HEK293 (cell line): ENCODE measurements around the gene FAM181B.

Experiments
- CTCF ChIA-PET: fragments of 350-600 bp; formaldehyde crosslinking; extraction: SDS; loops from one replicate; lab custom pipeline; 2021; ENCODE audit warnings: antibody characterized with exemption; lab: Yijun Ruan, JAX
- POLR2A ChIA-PET: fragments of 300-600 bp; formaldehyde crosslinking; extraction: SDS; loops from one replicate; lab custom pipeline; 2020; ENCODE audit warnings: antibody characterized with exemption, inconsistent platforms; lab: Yijun Ruan, JAX
- H3K27ac ChIP-seq: fragments of 200-500 bp; sonication (Bioruptor generic); 2 replicates; pipeline ENCODE4 v1.5.1; 2014; ENCODE audit warnings: low read depth, low read length, control low read depth, inconsistent platforms; ENCODE audit errors: extremely low read depth
- H3K36me3 ChIP-seq, 2 experiments: fragments of 200-500 bp in 1 of 2; sonication (Bioruptor generic) in 1 of 2; 1 replicate in 1 of 2; 2 replicates in 1 of 2; pipeline ENCODE4 v1.5.1; 2014 to 2017; ENCODE audit warnings: inconsistent platforms in 2 of 2, low read length in 2 of 2; ENCODE audit not compliant: control insufficient read depth in 2 of 2, insufficient read depth in 1 of 2
- H3K4me1 ChIP-seq: fragments of 200-500 bp; sonication (Bioruptor generic); 2 replicates; pipeline ENCODE4 v1.5.1; 2014; ENCODE audit warnings: mild to moderate bottlenecking, low read length, inconsistent platforms; ENCODE audit not compliant: control insufficient read depth, insufficient read depth
- H3K4me3 ChIP-seq: 2 replicates; pipeline ENCODE4 v1.5.1; 2011; ENCODE audit warnings: low read depth, mild to moderate bottlenecking, control low read depth, low read length, moderate library complexity
- H3K9me3 ChIP-seq: fragments of 200-500 bp; sonication (Bioruptor generic); 2 replicates; pipeline ENCODE4 v1.5.1; 2014; ENCODE audit warnings: low read depth, low read length, inconsistent platforms; ENCODE audit not compliant: control insufficient read depth, insufficient read depth
- BCL11B ChIP-seq: fragments of 450-650 bp; formaldehyde crosslinking; IDR thresholded peaks from 2 replicates; pipeline ENCODE4 v1.5.1; 2016; ENCODE audit warnings: low read depth, missing biosample characterization, missing genetic modification characterization
- GLIS2 ChIP-seq: fragments of 450-650 bp; formaldehyde crosslinking; IDR thresholded peaks from 2 replicates; pipeline ENCODE4 v1.5.1; 2016; ENCODE audit warnings: missing biosample characterization, missing genetic modification characterization
- HOXD13 ChIP-seq: sonication (generic); formaldehyde crosslinking; IDR thresholded peaks from 2 replicates; pipeline ENCODE4 v1.8.0; 2022; ENCODE audit warnings: missing genetic modification reagents, borderline replicate concordance
- KLF10 ChIP-seq: fragments of 450-650 bp; IDR thresholded peaks from 2 replicates; pipeline ENCODE4 v1.5.1; 2018; ENCODE audit warnings: missing biosample characterization, mild to moderate bottlenecking, missing genetic modification characterization
- SP7 ChIP-seq: fragments of 450-650 bp; formaldehyde crosslinking; IDR thresholded peaks from 2 replicates; pipeline ENCODE4 v1.5.1; 2016; ENCODE audit warnings: missing biosample characterization, missing genetic modification characterization
- ZBTB1 ChIP-seq: fragments of 450-650 bp; formaldehyde crosslinking; IDR thresholded peaks from 2 replicates; pipeline ENCODE4 v1.5.1; 2016; ENCODE audit warnings: missing biosample characterization, missing genetic modification characterization
- ZBTB48 ChIP-seq: fragments of 450-650 bp; formaldehyde crosslinking; IDR thresholded peaks from 2 replicates; pipeline ENCODE4 v1.5.1; 2016; ENCODE audit warnings: missing biosample characterization, missing genetic modification characterization
- ZNF10 ChIP-seq: fragments of 450-650 bp; formaldehyde crosslinking; IDR thresholded peaks from 2 replicates; pipeline ENCODE4 v1.5.1; 2017; ENCODE audit warnings: missing biosample characterization, missing genetic modification characterization
- ZNF132 ChIP-seq: fragments of 450-650 bp; formaldehyde crosslinking; IDR thresholded peaks from 2 replicates; pipeline ENCODE4 v1.5.1; 2017; ENCODE audit warnings: missing biosample characterization, missing genetic modification characterization, borderline replicate concordance
- ZNF169 ChIP-seq: fragments of 450-650 bp; formaldehyde crosslinking; IDR thresholded peaks from 2 replicates; pipeline ENCODE4 v1.5.1; 2016; ENCODE audit warnings: missing biosample characterization, missing genetic modification characterization
- ZNF19 ChIP-seq: fragments of 450-650 bp; formaldehyde crosslinking; IDR thresholded peaks from 2 replicates; pipeline ENCODE4; 2016; ENCODE audit warnings: missing biosample characterization, missing genetic modification characterization, low read depth
- ZNF23 ChIP-seq: fragments of 450-650 bp; formaldehyde crosslinking; IDR thresholded peaks from 2 replicates; pipeline ENCODE4 v1.5.1; 2016; ENCODE audit warnings: missing biosample characterization, missing genetic modification characterization, borderline replicate concordance
- ZNF24 ChIP-seq: fragments of 450-650 bp; formaldehyde crosslinking; IDR thresholded peaks from 2 replicates; pipeline ENCODE4 v1.5.1; 2016; ENCODE audit warnings: missing biosample characterization, missing genetic modification characterization
- ZNF391 ChIP-seq: fragments of 450-650 bp; formaldehyde crosslinking; IDR thresholded peaks from 2 replicates; pipeline ENCODE4 v1.5.1; 2016; ENCODE audit warnings: low read depth, missing biosample characterization, missing genetic modification characterization, borderline replicate concordance
- ZNF561 ChIP-seq: fragments of 450-650 bp; IDR thresholded peaks from 2 replicates; pipeline ENCODE4 v1.5.1; 2018; ENCODE audit warnings: missing biosample characterization, missing genetic modification characterization, borderline replicate concordance
- ZNF571 ChIP-seq: fragments of 450-650 bp; formaldehyde crosslinking; IDR thresholded peaks from 2 replicates; pipeline ENCODE4 v1.5.0; 2017; ENCODE audit warnings: missing biosample characterization, missing genetic modification characterization
- ZNF623 ChIP-seq: fragments of 450-650 bp; formaldehyde crosslinking; IDR thresholded peaks from 2 replicates; pipeline ENCODE4 v1.5.1; 2016; ENCODE audit warnings: missing biosample characterization, missing genetic modification characterization
- ZNF624 ChIP-seq: fragments of 450-650 bp; formaldehyde crosslinking; IDR thresholded peaks from 2 replicates; pipeline ENCODE4 v1.5.1; 2017; ENCODE audit warnings: missing biosample characterization, missing genetic modification characterization
- ZNF629 ChIP-seq: fragments of 450-650 bp; formaldehyde crosslinking; IDR thresholded peaks from 2 replicates; pipeline ENCODE4 v1.5.1; 2017; ENCODE audit warnings: missing biosample characterization, missing genetic modification characterization
- ZNF791 ChIP-seq: fragments of 450-650 bp; formaldehyde crosslinking; IDR thresholded peaks from 2 replicates; pipeline ENCODE4 v1.5.1; 2016; ENCODE audit warnings: missing biosample characterization, missing genetic modification characterization
- ZSCAN16 ChIP-seq: fragments of 450-650 bp; formaldehyde crosslinking; IDR thresholded peaks from 2 replicates; pipeline ENCODE4 v1.5.1; 2016; ENCODE audit warnings: missing biosample characterization, missing genetic modification characterization
- TF ChIP-seq, protein P1 (sequence below): fragments of 450-650 bp; formaldehyde crosslinking; IDR thresholded peaks from 2 replicates; pipeline ENCODE4 v1.5.1; 2016; ENCODE audit warnings: missing biosample characterization, missing genetic modification characterization
- TF ChIP-seq, protein P2 (sequence below): fragments of 450-650 bp; formaldehyde crosslinking; IDR thresholded peaks from 2 replicates; pipeline ENCODE4 v1.5.1; 2016; ENCODE audit warnings: missing biosample characterization, missing genetic modification characterization, low read depth
- TF ChIP-seq, protein P3 (sequence below): fragments of 450-650 bp; formaldehyde crosslinking; IDR thresholded peaks from 2 replicates; pipeline ENCODE4 v1.5.1; 2016; ENCODE audit warnings: missing biosample characterization, missing genetic modification characterization
- TF ChIP-seq, protein P4 (sequence below): fragments of 450-650 bp; formaldehyde crosslinking; IDR thresholded peaks from 2 replicates; pipeline ENCODE4 v1.5.1; 2016; ENCODE audit warnings: missing biosample characterization, missing genetic modification characterization

Gene FAM181B

DNA sequence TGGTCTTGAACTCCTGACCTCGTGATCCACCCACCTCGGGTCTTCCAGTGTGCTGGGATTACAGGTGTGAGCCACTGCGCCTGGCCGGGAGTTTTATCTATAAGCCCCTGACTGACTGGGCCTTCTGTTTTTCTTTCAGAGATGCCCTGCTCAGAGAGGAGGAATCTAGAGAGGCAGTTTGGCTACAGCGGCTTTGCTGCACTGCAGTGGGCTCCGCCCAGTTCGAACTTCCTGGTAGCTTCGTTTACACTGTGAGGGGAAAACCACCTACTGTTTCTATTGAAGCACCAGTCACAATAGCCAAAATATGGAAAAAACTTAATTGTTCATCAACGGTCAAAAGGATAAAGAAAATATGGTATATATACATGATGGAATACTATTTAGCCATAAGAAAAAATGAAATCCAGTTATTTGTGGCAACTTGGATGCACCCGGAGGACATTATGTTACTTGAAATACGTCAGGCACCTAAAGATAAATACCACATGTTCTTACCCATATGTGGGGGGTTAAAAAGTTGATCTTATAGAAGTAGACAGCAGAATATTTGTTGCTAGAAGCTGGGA, 31.9 kb upstream of the FAM181B start:
- Histone ChIP-seq H3K4me1 (no peaks in the 10 kb centered on the region), H3K36me3 (no peaks in the 10 kb centered on the region), H3K27ac (no peak overlapping the region), H3K4me3 (no peak overlapping the region), H3K9me3 (no peaks in the 10 kb centered on the region)
- ChIA-PET CTCF (no interaction called here), POLR2A (no interaction called here)
- TF ChIP-seq, protein P1, sequence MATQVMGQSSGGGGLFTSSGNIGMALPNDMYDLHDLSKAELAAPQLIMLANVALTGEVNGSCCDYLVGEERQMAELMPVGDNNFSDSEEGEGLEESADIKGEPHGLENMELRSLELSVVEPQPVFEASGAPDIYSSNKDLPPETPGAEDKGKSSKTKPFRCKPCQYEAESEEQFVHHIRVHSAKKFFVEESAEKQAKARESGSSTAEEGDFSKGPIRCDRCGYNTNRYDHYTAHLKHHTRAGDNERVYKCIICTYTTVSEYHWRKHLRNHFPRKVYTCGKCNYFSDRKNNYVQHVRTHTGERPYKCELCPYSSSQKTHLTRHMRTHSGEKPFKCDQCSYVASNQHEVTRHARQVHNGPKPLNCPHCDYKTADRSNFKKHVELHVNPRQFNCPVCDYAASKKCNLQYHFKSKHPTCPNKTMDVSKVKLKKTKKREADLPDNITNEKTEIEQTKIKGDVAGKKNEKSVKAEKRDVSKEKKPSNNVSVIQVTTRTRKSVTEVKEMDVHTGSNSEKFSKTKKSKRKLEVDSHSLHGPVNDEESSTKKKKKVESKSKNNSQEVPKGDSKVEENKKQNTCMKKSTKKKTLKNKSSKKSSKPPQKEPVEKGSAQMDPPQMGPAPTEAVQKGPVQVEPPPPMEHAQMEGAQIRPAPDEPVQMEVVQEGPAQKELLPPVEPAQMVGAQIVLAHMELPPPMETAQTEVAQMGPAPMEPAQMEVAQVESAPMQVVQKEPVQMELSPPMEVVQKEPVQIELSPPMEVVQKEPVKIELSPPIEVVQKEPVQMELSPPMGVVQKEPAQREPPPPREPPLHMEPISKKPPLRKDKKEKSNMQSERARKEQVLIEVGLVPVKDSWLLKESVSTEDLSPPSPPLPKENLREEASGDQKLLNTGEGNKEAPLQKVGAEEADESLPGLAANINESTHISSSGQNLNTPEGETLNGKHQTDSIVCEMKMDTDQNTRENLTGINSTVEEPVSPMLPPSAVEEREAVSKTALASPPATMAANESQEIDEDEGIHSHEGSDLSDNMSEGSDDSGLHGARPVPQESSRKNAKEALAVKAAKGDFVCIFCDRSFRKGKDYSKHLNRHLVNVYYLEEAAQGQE: no peak
- TF ChIP-seq ZNF169 (tag by site-specific recombination) (no peak), ZNF624 (tag by site-specific recombination) (no peak), ZNF132 (tag by site-specific recombination) (no peak)

DNA sequence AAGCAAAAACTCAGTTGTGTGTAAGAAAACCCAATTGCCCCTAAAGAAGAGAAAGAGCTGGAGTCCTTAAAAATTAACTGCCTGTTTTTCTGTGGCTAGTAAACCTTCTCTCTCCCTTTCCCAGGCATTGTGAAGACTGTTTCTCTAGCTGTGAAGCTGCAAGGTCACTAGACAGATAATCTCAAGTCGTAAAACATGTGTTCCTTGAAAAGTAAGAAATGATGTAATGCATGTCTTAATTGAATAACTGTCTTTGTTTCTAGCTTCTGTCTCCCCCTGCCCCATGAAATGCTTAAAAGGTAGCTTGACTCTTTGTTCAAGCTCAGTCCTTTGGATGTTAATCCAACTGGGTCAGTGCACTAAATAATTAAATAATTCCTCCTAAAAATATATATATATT, 29.5 kb upstream of the FAM181B start:
- no peaks in the 10 kb centered on the region for H3K36me3 ChIP-seq
- no peak overlapping the region for H3K4me3 ChIP-seq
- POLR2A ChIA-PET: no interaction called here
- H3K27ac ChIP-seq: no peak overlapping the region
- no peaks in the 10 kb centered on the region for H3K4me1 ChIP-seq
- TF ChIP-seq GLIS2 (tag by site-specific recombination) (no peak), ZSCAN16 (no peak), ZNF629 (tag by site-specific recombination) (no peak), KLF10 (no peak), BCL11B (no peak)
- TF ChIP-seq, protein P2, sequence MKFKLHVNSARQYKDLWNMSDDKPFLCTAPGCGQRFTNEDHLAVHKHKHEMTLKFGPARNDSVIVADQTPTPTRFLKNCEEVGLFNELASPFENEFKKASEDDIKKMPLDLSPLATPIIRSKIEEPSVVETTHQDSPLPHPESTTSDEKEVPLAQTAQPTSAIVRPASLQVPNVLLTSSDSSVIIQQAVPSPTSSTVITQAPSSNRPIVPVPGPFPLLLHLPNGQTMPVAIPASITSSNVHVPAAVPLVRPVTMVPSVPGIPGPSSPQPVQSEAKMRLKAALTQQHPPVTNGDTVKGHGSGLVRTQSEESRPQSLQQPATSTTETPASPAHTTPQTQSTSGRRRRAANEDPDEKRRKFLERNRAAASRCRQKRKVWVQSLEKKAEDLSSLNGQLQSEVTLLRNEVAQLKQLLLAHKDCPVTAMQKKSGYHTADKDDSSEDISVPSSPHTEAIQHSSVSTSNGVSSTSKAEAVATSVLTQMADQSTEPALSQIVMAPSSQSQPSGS (tag by site-specific recombination): 0 out of 2 replicates have a peak, but pooled peaks have one; percentile 22
- CTCF ChIA-PET: interaction anchor here (0.7 to 1.2 kb wide), 4 partner anchors 11 to 105 kb away, joined by 3 to 6 read pairs (median 6); no protein-coding TSS in a partner anchor
- no peaks in the 10 kb centered on the region for H3K9me3 ChIP-seq

DNA sequence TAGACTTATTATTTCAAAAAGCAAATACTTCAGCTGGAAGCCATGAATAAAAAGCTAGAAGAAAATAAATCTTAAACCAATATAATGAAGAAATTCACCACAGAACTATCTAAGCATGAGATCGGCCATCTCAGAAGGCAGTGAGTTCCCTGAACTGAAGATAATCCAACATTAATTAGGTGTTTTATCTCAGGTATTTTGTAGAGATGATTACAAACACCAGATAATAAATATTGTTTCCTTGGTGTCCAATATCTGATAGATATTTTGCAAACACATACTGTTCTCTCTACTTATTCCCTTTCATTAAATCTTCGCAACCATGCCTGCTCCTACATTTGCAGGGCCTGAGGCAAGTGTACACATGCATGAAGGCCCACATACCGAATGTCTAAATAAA, 26.0 kb upstream of the FAM181B start:
- ChIA-PET CTCF (interaction anchor here (0.5 kb wide), 1 partner anchor 106 kb away, joined by 4 read pairs; no protein-coding TSS in a partner anchor), POLR2A (no interaction called here)
- no peaks in the 10 kb centered on the region for H3K36me3 ChIP-seq
- no peaks in the 10 kb centered on the region for H3K4me1 ChIP-seq
- H3K9me3 ChIP-seq: no peaks in the 10 kb centered on the region
- H3K27ac ChIP-seq: no peak overlapping the region
- no peak overlapping the region for H3K4me3 ChIP-seq
- TF ChIP-seq ZNF10 (tag by site-specific recombination) (no peak), ZNF791 (tag by site-specific recombination) (no peak), ZNF571 (tag by site-specific recombination) (no peak), KLF10 (no peak), ZBTB48 (tag by site-specific recombination) (no peak), HOXD13 (CRISPR knock-in tag) (no peak), ZBTB1 (no peak), ZNF623 (no peak), ZNF23 (tag by site-specific recombination) (no peak), ZNF19 (tag by site-specific recombination) (no peak), ZNF24 (tag by site-specific recombination) (no peak), ZNF391 (tag by site-specific recombination) (no peak), SP7 (tag by site-specific recombination) (no peak), ZNF561 (no peak)
- TF ChIP-seq, protein P3, sequence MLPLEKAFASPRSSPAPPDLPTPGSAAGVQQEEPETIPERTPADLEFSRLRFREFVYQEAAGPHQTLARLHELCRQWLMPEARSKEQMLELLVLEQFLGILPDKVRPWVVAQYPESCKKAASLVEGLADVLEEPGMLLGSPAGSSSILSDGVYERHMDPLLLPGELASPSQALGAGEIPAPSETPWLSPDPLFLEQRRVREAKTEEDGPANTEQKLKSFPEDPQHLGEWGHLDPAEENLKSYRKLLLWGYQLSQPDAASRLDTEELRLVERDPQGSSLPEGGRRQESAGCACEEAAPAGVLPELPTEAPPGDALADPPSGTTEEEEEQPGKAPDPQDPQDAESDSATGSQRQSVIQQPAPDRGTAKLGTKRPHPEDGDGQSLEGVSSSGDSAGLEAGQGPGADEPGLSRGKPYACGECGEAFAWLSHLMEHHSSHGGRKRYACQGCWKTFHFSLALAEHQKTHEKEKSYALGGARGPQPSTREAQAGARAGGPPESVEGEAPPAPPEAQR: no peak
- TF ChIP-seq, protein P4, sequence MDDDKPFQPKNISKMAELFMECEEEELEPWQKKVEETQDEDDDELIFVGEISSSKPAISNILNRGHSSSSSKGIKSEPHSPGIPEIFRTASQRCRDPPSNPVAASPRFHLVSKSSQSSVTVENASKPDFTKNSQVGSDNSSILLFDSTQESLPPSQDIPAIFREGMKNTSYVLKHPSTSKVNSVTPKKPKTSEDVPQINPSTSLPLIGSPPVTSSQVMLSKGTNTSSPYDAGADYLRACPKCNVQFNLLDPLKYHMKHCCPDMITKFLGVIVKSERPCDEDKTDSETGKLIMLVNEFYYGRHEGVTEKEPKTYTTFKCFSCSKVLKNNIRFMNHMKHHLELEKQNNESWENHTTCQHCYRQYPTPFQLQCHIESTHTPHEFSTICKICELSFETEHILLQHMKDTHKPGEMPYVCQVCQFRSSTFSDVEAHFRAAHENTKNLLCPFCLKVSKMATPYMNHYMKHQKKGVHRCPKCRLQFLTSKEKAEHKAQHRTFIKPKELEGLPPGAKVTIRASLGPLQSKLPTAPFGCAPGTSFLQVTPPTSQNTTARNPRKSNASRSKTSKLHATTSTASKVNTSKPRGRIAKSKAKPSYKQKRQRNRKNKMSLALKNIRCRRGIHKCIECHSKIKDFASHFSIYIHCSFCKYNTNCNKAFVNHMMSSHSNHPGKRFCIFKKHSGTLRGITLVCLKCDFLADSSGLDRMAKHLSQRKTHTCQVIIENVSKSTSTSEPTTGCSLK: no peak
